Fibroblast of mammary gland (primary cell): ENCODE measurements around the gene LINGO1.

Source experiments
- DNase-seq: peaks from one replicate; pipeline ENCODE4 v3.0.0-alpha.2; 2010; ENCODE audit warnings: low read depth
- H3K4me3 ChIP-seq: 2 replicates; pipeline ENCODE4 v1.5.1; 2011; ENCODE audit warnings: low read depth, mild to moderate bottlenecking, low read length, moderate library complexity; ENCODE audit not compliant: control insufficient read depth
- TF ChIP-seq, protein P1 (sequence below): conservative IDR thresholded peaks from 2 replicates; pipeline ENCODE4 v1.5.1; 2011; ENCODE audit warnings: low read depth, low read length, inconsistent platforms; ENCODE audit not compliant: control insufficient read depth, insufficient read depth

LINGO1 gene

DNA sequence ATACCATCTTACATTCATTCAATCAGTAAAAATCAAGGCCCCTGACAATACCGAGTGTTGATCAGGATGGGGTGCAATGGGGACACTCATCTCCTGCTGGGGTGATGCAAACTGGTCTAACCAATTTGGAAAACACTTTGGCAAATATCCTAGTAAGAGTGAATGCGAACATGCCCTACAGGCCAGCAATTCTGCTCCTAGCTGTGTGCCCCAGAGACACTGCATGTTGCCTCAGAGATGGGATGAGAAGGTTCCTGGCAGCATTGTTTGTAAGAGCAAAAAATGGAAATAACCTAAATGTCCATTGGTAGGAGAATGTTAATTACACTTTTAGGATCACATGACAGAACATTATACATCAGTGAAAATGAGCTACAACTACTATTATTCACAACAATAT, 4.7 kb downstream of the LINGO1 start:
- TF ChIP-seq, protein P1, sequence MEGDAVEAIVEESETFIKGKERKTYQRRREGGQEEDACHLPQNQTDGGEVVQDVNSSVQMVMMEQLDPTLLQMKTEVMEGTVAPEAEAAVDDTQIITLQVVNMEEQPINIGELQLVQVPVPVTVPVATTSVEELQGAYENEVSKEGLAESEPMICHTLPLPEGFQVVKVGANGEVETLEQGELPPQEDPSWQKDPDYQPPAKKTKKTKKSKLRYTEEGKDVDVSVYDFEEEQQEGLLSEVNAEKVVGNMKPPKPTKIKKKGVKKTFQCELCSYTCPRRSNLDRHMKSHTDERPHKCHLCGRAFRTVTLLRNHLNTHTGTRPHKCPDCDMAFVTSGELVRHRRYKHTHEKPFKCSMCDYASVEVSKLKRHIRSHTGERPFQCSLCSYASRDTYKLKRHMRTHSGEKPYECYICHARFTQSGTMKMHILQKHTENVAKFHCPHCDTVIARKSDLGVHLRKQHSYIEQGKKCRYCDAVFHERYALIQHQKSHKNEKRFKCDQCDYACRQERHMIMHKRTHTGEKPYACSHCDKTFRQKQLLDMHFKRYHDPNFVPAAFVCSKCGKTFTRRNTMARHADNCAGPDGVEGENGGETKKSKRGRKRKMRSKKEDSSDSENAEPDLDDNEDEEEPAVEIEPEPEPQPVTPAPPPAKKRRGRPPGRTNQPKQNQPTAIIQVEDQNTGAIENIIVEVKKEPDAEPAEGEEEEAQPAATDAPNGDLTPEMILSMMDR, result no peak
- H3K4me3 ChIP-seq, result no peak overlapping the region
- no peak for DNase-seq

DNA sequence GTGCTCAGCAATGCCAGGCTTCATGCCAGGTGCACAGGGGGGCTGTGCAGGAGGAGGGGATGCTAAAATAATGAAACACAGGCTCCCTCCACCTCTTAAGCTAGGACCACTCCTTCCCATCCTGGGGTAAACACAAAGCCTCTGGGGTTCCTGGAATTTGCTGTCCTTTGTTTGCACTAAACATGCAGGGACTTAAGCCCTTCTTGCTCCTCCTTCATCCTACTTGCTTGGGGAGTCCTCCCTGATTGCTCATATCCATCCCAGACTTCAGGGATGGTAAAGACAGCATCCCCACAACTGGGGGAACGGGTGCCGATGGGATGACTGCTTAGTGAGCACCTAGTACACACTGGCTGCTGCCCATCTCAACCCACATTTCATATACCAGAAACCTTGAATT, 5.1 kb downstream of the LINGO1 start:
- H3K4me3 ChIP-seq, result no peak overlapping the region
- TF ChIP-seq, protein P1, result no peak
- DNase-seq, result no peak

DNA sequence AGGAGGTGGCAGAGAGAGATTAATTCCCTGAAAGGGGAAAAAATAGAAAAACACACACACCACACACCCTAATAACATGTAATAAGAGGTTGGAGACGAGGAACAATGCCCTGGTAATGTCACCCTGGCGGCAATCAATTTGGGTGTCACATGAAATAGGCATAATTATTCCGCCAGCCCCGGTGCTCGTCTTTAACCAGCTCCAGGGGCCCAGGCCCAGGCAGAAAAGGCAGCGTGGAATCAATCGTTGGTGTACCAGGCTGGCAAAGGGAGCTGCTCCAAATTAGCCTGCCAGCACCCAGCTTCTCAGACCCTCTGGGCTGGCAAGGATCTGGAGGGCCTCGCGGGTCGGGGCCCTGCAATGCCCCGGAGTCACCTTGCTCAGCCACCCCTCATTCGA, 5.6 kb downstream of the LINGO1 start:
- DNase-seq, result no peak
- H3K4me3 ChIP-seq, result no peak overlapping the region
- TF ChIP-seq, protein P1, result no peak

DNA sequence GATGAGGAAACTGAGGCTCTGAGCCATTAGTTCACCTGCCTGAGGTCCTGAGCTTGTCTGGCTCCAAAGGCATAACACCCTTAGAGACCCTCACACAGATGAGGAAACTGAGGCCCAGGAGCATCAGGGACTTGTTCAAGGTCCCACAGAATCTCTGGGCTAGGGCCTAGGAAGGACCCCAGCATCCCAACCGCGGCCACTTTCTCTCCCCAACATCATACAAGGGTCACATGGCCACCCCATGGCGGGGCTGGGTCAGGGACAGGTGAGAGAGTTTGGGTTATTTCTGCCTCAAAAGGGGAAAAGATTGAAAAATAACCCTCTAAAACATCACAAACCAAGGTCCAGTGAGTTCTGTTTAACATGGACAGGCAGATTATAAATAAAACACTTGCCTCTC, 6.7 kb downstream of the LINGO1 start:
- TF ChIP-seq, protein P1, result no peak
- DNase-seq, result no peak
- no peak overlapping the region for H3K4me3 ChIP-seq

DNA sequence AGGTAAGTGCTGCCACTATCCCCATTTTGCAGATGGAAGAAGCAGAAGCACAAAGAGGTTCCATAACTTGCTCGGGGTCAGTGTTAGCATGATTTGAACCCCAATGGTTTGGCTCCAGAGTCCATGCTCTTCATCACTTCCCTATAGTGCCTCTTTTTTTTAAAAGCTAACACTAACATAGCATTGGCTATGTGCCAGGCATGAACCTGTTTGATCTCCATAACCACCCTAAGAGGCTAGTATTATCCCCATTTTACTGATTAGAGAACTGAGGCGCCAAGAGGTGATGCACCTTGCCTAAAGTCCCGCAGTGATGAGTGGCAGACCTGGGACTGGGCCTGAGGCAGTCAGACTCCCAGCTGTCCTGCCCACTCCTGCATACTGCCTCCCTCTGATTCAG, 7.3 kb downstream of the LINGO1 start:
- no peak for DNase-seq
- TF ChIP-seq, protein P1, result no peak
- no peak overlapping the region for H3K4me3 ChIP-seq

DNA sequence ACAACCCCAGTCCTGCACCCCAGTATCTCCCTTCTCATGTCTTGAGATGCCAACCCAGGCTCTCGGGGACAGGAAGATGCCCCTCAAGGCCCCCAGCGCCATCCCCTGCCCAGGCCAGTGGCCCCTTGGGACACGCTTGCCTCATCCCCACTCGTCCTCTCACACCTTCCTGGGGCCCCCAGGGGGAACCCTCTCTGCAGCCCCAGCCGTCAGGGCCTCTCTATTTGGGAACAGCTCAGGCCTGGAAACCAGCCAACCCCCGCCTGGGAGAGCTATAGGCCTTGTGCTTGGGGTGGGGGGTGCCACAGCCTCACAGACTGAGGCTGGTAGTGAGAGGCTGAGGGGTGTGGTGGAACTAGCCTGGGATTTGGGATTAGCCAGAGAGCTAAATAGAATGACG, 7.8 kb downstream of the LINGO1 start:
- no peak overlapping the region for H3K4me3 ChIP-seq
- DNase-seq, result no peak
- TF ChIP-seq, protein P1, result no peak
